SIG-M5 treated with dmso at 0.1 percent for 504 hours (cell line): ENCODE results near the gene PGP.

ENCODE experiments used
- DNase-seq: peaks from one replicate; lab custom pipeline; 2025; ENCODE audit not compliant: unreplicated experiment; lab: John Stamatoyannopoulos, UW

PGP gene

DNA sequence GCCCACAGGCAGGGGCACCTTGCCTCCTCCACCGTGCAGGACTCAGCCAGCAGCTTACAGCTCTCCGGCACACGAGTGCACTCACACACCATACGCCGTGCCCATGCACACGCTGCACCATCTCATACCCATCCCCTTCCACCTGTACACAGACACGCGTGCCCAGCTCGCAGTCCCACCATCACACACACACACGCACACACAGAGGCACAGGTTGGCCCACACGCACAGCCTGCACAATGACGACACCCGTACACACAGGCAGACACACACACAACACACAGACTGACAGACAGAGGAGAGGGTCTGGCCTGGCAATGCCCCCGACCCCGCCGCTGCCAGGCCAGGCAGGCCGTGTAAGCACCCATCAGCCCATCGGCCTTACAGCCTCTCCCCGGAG is 30.3 kb downstream of the PGP start:
- DNase-seq: no peak

DNA sequence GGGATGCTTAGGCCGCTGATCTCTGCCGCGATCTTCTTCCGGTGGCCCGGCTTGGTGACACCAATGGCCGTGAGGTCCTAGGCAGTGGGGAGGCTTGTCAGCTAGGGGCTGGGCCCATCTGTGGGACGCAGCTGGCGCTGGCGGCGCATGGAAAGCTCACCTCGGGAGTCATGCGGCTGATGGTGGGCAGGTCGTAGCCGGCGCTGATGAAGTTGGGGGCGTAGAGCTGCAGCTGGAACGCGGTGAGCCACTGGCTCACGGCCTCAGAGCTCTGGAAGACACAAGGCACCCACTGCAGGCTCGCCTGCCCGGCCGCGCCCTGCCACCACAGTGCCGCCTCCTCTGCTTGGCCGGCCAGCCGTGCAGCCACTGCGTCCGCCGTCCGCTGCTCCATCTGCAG is 31.0 kb downstream of the PGP start:
- DNase-seq: no peak

DNA sequence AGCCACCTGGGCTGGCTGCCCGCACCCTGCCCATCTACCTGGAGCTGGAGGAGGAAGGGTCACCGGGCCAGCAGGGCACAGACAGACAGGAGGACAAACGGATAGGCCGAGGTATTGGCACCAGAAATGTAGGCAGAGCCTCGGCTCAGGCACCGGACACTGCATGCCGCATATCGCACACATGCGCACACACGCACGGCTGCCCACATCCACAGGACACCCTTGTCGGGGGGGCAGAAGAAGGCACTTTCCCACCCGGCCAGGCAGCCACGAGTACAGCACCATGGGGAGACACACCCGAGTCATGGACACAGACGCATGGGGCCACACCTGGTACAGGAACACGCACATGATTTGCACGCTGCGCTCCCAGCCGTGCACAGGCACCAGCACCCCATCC is 32.7 kb downstream of the PGP start:
- DNase-seq: no peak

DNA sequence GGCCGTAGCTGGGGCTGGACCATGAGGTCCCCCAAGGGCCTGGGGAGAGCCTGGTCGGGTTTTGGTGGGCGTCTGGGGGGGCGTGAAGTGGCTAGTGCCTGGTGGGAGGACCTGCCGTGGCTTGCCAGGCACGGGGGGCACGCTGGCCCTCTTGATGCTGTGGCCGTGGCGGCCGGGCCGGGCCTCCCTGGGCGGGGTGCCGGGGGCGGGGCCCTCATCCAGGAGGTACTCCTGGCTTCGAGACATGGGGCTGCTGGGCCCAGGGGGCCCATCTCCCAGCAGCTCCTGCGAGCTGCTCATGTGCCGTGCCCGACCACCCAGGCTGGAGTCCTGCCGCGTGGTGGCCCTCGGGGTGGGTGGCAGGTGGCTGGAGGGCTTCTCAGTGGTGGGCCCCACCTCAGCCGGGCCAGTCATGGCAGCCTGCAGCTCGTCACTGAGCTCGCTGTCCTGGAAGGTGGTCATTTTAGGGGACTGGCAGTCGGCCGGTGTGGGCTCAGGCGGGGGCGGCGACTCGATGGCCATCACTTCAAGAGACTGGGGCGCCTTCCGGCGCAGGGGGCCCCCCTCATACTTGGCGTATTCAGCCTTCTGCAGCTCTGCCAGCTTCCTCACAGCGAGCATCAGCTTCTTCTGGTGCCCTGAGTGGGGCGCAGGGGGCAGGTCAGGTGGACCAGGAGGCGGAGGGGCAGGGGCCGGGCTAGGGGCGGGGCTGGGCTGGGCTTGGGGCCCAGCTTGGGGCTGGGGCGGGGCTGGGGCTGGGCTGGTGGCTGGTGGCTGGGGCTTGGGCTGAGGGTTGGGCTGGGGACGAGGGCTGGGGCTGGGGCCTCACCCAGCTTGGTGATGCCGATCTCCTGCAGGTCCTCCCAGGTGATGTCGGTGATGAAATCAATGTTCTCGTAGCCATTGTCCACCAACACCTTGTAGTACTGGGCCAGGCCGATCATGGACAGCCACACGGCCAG is 33.4 kb downstream of the PGP start:
- no peak for DNase-seq

- DNase-seq: no peak
Measured at GRCh38 chr16:2180461-2180860, 34.2 kb downstream of the PGP start.

DNA sequence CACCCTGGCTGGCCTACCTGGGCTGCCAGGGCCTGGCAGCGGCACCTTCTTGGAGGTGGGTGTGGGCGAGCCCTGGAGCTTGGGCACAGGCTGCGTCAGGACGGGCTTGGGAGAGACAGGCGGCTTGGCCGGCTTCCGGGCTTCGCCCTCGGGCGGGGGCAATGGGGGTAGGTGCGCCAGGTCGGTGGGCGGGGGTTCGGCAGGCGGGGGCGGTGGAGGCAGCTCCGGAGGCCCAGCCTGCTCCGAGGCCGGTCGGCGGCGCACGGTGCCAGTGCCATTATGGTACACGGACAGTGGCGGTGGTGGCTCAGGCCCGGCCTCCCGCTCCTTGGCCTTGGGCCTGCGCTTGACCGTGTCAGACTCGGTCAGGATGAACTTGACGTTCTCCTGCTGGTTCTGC is 35.1 kb downstream of the PGP start:
- no peak for DNase-seq

DNA sequence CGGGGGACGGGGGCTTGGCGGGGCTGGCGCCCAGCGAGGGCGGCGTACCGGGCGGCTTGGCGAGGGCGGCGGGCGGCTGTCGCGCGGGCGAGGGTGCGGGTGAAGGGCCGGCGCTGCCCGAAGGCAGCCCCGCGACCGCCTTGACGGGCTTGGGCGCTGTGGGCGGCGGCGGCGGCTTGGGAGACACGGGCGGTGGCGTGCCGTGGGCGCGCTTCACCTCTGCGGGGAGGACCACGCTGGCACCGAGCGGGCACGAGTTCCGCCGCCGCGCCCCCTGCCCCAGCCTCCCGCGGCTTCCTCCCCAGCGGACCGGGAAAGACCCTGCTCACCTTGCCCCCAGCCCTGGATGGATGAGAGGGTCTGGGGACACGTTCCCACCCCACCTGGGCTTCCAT is 35.5 kb downstream of the PGP start:
- no peak for DNase-seq

DNA sequence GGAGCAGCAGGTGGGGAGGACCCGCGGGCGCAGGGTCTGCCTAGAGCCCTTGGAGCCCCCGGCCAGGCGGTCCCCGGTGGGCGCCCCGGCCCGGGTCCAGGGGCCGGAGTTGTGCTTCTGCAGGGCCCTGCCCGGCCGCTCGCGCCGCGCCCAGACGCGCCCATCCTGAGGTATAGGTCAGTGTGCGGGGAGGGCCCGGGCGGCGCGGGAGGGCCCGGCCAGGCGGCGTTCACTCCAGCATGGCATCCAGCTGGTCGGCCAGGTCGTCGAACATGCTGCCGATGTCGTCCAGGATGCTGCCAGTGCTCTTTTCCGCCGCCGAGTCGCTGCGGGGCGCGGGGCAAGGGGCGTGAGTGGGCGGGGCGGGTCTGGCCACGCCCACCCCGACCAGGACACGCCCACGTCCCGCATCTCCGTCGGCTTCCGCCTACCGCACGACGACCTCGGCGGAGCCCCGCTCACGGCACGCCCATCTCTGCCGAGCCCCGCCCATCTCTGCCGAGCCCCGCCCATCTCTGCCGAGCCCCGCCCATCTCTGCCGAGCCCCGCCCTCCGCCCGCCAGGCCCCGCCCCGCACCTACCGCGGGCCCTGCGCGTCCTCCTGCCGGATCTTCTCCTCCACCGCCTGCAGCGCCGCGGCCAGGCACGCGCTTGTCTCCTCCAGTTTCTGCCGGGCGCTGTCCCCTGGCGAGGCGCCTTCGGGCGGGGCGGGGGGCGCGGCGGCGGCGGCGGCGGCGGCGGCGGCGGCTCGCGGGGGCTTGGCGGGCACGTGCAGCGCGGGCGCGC is 36.1 kb downstream of the PGP start:
- DNase-seq: no peak

DNA sequence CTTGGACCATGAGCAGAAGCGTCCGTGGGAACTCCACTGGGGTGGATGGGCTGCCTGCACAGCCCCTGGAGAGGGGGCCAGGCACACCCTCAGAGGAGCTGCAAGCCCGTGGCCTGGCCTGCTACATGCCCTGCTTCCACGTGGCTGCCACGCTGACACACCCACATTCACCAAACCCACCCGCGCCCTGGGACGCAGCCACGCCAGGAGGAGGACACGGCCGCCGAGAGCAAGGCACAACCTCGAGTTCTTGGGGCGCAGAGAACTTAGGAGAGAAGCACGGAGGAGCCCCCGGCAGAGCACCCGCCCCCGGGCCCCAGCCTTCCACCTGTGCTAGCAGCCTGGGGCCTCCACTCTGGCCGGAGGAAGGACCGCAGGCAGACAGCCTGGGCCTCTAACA is 37.1 kb downstream of the PGP start:
- no peak for DNase-seq

- no peak for DNase-seq
Measured at GRCh38 chr16:2177101-2177500, 37.5 kb downstream of the PGP start.

DNA sequence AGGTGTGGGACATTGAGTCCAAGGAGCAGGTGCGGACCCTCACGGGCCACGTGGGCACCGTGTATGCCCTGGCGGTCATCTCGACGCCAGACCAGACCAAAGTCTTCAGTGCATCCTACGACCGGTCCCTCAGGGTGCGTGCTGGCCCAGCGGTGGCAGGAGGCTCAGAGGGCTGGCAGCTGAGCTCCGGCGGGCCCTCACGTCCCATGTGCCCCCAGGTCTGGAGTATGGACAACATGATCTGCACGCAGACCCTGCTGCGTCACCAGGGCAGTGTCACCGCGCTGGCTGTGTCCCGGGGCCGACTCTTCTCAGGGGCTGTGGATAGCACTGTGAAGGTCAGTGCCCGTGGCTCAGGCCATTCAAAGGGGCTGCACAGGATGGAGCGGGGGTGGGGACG is 38.6 kb downstream of the PGP start:
- DNase-seq: no peak

DNA sequence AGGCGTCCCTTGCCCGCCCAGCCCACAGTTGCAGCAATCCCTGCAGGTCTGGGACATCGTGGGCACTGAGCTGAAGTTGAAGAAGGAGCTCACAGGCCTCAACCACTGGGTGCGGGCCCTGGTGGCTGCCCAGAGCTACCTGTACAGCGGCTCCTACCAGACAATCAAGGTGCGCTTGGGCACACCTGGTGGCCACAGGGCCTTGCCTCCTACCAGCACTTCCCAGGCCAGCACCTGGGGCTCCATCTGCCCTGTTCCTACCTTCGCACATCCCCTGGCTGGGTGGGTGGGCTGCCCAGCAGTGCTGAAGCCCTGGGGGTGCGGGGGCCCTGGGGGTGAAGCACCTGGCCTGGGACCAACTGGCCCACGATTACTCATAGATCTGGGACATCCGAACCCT is 39.2 kb downstream of the PGP start:
- no peak for DNase-seq

- DNase-seq: no peak
Measured at GRCh38 chr16:2174396-2175131, 40.1 kb downstream of the PGP start.

DNA sequence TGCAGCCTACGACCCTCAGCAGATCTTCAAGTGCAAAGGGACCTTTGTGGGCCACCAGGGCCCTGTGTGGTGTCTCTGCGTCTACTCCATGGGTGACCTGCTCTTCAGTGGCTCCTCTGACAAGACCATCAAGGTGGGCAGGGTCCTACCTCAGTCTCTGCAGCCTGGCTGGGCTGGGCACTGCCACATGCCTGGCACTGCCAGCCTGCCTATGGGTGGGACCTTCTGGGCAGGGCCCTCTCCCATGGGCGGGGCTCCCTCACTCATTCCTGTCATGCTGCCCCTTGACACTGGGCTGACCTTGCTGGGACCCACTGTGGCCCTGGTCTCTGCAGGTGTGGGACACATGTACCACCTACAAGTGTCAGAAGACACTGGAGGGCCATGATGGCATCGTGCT is 40.7 kb downstream of the PGP start:
- DNase-seq: no peak

DNA sequence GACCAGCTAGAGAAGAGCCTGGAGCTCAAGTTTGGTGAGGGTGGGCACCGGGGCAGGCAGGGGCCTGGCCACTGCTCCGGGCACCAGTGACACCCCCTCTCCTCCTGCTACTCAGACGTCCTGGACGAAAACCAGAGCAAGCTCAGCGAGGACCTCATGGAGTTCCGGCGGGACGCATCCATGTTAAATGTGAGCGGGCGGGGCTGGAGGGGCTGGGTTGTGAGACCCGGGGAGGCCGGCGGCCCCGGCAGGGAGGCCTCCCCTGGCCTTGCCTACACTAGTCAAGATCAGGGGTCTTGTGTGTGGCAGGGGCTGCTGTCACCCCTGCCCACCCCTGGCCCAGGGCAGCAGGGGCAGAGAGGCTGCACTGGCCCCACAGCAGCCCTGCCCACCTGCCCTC is 41.3 kb downstream of the PGP start:
- DNase-seq: no peak

- DNase-seq: no peak
Measured at GRCh38 chr16:2172688-2173335, 41.8 kb downstream of the PGP start.

GRCh38 chr16:2171601-2172178 is 43.0 kb downstream of the PGP start:
- DNase-seq: no peak

DNA sequence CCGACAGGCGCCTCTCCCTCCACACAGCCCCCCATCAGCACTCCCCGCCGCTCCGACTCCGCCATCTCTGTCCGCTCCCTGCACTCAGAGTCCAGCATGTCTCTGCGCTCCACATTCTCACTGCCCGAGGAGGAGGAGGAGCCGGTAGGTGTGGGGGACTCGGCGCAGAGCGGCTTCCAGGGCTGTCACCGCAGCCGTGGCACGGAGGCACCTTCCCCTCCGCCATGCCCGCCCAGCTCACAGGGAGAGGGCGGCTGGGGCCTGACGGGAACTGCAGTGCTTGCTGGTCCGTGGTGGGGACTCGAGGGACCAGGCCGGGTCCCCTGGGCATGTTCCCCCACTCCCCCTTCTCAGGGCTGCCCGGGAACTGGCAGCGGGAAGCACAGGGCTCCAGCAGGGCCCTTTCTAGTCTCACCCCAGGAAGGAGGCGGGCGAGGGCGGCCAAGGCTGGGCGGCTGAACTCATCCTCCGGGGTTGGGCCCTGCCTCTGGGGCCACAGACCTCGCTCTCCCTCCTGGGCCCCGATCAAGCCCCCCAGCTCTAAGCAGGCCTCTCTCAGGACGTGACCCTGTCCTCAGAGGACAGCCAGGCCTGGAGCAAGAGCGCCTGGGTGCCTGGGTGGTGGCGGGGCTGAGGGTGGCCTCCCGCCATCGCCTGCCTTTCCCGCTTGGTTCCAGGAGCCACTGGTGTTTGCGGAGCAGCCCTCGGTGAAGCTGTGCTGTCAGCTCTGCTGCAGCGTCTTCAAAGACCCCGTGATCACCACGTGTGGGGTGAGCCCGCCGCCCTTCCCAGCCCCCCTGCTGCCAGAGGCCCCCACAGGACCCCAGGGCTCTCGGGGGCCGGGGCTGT is 43.8 kb downstream of the PGP start:
- DNase-seq: no peak

GRCh38 chr16:2170080-2170479 is 44.6 kb downstream of the PGP start:
- DNase-seq: no peak
